Fibroblast of skin of left quadriceps (primary cell): ENCODE data around the gene CELSR3.

Experiments
- DNase-seq, 2 experiments: peaks; one replicate each; pipeline ENCODE4 v3.0.0-alpha.2; 2013; ENCODE audit warnings: low read depth in 2 of 2

CELSR3 gene, protein sequence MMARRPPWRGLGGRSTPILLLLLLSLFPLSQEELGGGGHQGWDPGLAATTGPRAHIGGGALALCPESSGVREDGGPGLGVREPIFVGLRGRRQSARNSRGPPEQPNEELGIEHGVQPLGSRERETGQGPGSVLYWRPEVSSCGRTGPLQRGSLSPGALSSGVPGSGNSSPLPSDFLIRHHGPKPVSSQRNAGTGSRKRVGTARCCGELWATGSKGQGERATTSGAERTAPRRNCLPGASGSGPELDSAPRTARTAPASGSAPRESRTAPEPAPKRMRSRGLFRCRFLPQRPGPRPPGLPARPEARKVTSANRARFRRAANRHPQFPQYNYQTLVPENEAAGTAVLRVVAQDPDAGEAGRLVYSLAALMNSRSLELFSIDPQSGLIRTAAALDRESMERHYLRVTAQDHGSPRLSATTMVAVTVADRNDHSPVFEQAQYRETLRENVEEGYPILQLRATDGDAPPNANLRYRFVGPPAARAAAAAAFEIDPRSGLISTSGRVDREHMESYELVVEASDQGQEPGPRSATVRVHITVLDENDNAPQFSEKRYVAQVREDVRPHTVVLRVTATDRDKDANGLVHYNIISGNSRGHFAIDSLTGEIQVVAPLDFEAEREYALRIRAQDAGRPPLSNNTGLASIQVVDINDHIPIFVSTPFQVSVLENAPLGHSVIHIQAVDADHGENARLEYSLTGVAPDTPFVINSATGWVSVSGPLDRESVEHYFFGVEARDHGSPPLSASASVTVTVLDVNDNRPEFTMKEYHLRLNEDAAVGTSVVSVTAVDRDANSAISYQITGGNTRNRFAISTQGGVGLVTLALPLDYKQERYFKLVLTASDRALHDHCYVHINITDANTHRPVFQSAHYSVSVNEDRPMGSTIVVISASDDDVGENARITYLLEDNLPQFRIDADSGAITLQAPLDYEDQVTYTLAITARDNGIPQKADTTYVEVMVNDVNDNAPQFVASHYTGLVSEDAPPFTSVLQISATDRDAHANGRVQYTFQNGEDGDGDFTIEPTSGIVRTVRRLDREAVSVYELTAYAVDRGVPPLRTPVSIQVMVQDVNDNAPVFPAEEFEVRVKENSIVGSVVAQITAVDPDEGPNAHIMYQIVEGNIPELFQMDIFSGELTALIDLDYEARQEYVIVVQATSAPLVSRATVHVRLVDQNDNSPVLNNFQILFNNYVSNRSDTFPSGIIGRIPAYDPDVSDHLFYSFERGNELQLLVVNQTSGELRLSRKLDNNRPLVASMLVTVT (N-terminal part only)

GRCh38 chr3:48662753-48663488 lies at the start of gene CELSR3:
TSS of gene CELSR3 (minus strand) at chr3:48662886. CDS start at chr3:48662634, 252 bp downstream.
- DNase-seq, result peak; percentile 65 to 68

DNA sequence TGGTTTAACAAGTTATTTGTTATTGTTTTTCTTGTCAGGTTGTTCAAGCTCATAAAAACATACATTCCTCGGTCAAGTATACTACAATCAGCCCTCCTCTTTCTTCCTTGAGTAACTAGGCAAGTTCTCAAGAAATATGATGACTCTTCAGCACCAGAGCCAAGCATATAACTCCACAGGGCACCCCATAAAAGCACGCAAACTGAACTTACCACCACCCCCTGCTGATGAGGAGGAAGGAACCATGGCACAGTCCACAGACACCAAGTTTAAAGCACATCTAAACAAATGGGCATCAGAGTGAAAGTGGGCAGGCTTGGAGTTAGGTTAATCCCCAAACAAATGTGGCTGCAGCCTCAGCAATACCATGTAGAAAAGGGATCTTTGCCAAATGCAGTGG lies 49.0 kb upstream of the CELSR3 start:
- DNase-seq, result no peak

- DNase-seq, result no peak
Observed at GRCh38 chr3:48709051-48709461, 46.4 kb upstream of the CELSR3 start.

DNA sequence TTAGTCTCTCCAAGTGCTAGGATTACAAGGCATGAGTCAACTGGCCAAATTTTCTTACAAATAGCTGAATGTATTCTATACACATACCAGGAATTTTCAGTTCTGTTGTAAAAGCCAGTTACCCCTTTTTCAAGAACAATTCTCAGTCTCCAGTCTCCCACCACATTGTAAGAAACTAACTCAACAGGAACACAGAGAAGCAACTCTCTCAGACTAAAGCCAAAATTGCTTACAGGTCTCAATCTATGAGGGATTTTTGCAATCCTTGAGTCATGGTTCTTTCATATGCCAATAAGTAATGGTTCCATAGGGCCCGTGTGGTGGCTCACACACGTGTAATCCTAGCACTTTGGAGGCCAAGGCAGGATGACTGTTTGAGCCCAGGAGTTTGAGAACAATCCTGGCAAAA lies 45.8 kb upstream of the CELSR3 start:
- no peak for DNase-seq

DNA sequence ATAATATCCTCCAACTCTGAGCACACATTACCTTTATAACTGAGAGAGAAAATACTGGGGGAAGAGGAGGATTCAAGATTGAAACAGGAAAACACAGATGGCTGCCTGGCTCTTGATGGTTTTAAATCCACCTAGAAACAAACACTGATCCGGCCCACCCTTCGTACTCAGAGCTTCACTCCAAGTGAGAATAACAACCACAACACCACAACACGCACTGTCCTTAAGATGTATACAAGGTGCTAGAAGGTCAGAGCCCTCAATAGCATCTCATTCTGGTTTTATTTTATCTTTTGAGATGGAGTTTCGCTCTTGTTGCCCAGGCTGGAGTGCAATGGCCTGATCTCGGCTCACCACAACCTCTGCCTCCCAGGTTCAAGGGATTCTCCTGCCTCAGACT lies 44.5 kb upstream of the CELSR3 start:
- no peak for DNase-seq

DNA sequence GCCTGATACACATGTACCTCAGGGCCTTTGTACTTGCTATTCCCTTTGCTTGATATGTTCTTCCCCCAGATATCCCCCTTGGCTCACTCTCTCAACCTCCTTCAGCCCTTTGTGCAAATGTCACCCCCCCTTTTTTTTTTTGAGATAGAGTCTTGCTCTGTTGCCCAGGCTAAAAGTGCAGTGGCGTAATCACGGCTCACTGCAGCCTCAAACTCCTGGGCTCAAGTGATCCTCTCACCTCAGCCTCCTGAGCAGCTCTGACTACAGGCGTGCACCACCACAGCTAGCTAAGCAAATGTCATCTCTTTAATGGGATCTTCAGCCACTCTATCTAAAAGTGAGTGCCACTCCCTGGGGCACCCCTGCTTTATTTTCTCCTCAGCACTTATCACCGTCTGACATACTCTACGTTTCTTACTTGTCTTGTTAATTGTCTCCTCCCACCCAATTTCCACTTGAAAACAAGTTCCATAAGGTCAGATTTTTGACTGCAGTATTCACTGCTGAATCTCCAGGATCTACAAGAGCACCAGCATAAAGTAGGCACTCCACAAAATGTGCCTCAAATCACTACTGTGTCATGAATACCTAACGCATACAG lies 39.7 kb upstream of the CELSR3 start:
- DNase-seq, result no peak

DNA sequence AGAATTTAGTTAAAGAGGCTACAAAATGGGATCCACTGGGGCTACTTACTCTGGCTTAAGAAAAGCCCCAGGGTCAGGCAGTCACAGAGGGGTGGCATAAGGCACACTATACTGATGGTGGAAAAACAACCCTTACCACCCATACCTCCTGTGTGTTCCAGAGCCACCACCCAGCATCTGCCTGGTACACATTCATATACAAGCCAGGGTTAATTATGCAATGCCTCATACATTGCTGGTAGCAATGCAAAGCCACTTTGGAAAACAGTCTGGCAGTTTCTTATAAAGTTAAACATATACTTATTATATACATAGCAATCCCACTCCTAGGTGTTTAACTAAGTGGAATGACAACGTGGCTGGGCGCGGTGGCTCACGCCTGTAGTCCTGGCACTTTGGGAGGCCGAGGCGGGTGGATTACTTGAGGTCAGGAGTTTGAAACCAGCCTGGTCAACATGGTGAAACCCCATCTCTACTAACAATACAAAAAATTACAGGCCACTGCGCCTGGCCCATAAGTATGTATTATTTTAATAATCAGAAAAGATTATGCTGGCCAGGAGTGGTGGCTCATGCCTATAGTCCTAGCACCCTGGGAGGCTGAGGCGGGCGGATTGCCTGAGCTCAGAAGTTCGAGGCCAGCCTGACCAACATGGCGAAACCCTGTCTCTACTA lies 38.2 kb upstream of the CELSR3 start:
- DNase-seq, result no peak

- no peak for DNase-seq
Observed at GRCh38 chr3:48698891-48699290, 36.2 kb upstream of the CELSR3 start.

- DNase-seq, result no peak
Observed at GRCh38 chr3:48697952-48698351, 35.3 kb upstream of the CELSR3 start.

DNA sequence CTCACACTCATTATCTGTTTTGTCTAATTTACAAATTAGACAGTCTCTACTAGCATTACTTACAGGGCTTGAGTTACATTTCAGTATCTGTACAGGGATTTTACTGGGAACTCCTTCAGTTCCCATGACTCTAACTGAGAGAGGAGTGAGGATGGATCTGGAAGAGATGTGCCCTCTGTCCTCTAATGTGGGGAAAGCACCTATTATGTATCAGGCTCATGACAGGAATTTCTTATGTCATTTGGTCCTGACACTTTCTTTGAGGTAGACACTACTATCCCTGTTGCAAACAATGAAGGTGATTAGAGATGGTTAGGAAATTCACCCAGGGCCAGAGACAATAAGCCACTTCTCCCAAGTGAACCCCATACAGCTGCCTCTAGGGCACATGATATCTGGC lies 33.9 kb upstream of the CELSR3 start:
- no peak for DNase-seq

- DNase-seq, result no peak
Observed at GRCh38 chr3:48696156-48696555, 33.5 kb upstream of the CELSR3 start.

- no peak for DNase-seq
Observed at GRCh38 chr3:48695393-48695753, 32.7 kb upstream of the CELSR3 start.

GRCh38 chr3:48694610-48695392 lies 32.1 kb upstream of the CELSR3 start:
- DNase-seq, result peak; percentile 60 to 63

DNA sequence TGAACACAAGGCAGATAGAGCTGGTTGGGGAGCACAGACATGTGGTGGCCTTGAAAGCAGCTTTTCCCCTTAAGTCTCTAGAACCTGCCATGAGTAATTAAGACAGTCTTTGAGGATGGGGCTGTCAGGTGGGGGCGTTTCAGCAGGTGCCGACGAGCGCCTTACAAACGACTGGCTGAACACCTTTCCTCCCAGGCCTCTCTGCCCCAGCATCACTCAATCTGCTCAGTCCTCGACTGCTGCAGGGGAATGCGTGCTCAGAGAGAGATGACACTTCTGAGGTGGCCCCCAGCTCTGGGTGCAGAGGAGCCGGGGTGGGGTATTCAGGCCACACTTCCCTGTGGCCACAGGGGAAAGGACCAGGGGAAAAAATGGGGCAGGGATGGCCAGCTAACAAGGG lies 31.1 kb upstream of the CELSR3 start:
- DNase-seq, result no peak

- no peak for DNase-seq
Observed at GRCh38 chr3:48692551-48692950, 29.9 kb upstream of the CELSR3 start.

DNA sequence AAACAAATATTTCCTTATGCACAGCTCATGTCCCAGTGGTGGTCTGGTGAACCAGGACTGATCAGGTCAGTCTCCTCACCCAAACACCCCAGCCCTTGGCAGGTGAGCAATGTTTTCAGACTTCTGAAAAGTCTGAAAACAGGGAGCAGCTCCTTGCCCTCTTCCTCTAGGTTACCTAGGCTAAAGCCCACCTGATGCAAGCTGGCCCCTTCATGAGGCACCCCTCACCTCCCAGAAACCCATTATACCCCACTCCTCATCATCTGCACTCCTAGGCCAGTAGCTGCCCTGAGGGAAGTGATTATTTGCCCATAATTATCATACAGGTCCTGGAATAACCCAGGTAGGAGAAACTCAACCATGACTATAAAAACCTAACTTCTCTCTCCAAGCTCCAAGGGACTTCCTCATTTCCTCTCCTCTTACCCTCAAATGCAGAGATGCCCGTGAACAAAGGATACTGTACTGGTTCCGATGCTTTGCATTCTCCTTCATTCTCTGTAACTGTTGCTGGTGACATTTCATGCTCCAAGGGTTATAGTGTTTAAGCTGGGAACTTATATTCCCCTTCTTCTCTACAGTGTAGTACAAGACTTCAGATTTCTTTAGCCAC lies 28.3 kb upstream of the CELSR3 start:
- no peak for DNase-seq

- no peak for DNase-seq
Observed at GRCh38 chr3:48689384-48689783, 26.7 kb upstream of the CELSR3 start.

DNA sequence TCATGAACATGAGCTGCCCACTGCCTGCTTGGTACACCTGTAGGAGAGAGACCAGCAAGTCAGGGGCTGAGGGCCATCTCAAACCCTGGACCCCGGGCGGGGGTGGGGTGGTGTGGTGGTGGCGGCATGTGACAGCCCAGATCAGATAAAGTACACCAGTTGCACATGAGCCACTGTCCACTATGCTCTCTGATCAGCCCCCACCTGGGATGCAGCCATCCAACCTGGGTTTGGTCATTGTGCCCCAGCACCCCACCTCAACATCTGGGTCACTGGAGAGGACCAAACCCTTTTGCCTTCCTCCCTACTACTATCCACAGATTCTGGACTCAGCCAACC lies 26.0 kb upstream of the CELSR3 start:
- no peak for DNase-seq

DNA sequence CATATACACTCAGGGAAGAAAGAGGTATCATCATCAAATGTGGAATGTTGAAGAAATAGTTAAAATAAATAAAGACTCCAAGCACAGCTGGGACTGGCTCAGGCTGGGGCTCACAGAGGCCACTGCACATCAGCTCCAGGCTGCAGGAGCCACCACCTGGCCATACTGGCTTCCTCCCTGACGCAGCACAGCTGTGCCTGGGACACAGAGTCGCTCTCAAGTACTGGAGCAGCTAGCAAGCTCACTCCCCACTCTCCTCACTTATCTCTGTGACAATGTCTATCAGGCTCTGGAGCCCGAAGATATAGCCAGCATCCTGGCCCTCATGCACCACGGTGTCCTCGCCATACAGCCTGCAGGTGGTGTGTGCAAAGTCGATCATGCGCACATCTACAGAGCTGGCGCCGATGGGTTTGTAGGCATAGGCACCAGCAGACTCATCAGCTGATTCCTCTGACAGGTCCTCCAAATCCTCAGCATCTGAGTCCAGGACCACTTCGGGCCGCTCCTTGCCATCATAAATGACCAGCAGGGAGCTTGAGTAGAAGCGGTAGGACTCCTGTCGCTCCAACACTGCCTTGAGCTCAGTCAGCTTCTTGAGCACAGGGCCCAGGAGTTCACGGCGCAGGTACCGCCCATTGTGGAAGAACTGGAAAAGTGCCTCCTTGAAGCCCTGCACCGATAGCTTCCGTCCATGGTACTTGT lies 25.5 kb upstream of the CELSR3 start:
- DNase-seq, result no peak
